NCI-H1417 (cell line): Measurements from ENCODE around the gene JPH4.

Source experiments
- DNase-seq, 3 experiments: peaks; one replicate each; lab custom pipeline; 2025; lab: John Stamatoyannopoulos, UW

JPH4 gene

GRCh38 chr14:23579739-23580138 lies 1.1 kb upstream of the JPH4 start:
- no peak for DNase-seq

DNA sequence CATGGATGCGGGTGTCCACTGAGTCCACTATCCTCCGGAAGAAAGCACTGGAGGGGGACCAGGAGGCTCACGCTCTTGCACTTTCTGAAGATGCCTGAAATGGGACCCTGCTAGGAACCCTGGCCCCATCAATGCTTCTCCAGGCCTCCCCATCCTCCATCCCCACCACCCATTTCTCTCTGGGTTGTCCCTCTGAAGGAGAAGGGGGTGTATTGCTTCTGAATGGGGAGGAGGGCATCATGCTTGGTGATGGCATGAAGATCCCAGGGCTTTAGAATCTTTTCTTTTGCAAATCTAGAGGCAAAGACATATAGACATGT lies 681 bp upstream of the JPH4 start:
- DNase-seq: no peak

GRCh38 chr14:23577710-23578392 lies 739 bp downstream of the JPH4 start:
- peak in 1 of 3 experiments; percentile 47 for DNase-seq

DNA sequence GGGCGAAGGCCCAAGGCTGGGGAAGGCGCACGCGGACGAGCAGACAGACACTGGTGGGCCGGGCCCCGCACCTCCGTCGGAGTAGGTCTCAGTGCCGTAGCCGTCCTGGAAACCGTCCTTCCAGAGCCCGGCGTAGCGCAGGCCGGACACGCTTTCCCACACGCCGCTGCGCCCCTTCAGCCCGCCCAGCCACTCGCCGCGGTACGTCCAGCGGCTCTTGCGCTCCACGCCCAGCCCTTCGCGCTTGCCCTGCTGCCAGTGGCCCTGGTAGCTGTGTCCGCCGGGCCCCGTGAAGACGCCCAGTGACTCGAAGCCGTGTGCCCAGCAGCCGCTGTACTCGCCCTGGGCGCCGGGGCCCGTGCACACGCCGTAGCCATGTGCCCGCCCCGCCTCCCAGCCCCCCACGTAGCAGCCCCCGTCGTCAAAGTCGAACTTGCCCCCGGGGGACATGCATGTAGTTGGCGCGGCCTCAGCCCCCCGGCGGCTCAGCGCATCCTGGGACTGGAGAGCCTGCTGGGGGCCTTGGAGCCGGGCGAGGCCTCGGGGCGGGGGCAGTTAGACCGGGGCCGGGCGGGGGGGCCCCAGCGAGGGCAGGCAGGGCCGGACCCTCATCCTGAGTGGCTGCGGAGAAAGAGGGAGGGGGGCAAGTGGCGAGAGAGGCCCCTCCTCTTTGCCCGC lies 1.4 kb downstream of the JPH4 start:
- DNase-seq: peak in 2 of 3 experiments; percentile 21 to 24

- DNase-seq: peak in 2 of 3 experiments; percentile 79 to 91
Observed at GRCh38 chr14:23573384-23574015, 5.1 kb downstream of the JPH4 start.

- no peak for DNase-seq
Observed at GRCh38 chr14:23572836-23573235, 5.8 kb downstream of the JPH4 start.

DNA sequence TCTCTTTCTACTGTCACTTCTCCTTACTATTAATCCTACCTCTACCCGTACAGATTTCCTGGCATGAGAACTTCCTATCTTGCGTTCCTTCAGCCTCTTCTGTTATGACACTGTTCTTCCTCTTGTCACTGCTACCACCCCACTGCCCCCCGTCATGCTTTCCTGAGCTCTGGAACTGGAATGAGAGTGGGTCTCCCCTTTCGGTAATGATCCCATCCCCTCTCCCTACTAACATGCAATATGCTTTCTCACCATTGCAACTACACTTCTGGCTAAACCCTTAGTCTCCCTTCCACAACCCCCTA lies 6.1 kb downstream of the JPH4 start:
- DNase-seq: no peak

- DNase-seq: no peak
Observed at GRCh38 chr14:23571701-23572523, 6.7 kb downstream of the JPH4 start.

DNA sequence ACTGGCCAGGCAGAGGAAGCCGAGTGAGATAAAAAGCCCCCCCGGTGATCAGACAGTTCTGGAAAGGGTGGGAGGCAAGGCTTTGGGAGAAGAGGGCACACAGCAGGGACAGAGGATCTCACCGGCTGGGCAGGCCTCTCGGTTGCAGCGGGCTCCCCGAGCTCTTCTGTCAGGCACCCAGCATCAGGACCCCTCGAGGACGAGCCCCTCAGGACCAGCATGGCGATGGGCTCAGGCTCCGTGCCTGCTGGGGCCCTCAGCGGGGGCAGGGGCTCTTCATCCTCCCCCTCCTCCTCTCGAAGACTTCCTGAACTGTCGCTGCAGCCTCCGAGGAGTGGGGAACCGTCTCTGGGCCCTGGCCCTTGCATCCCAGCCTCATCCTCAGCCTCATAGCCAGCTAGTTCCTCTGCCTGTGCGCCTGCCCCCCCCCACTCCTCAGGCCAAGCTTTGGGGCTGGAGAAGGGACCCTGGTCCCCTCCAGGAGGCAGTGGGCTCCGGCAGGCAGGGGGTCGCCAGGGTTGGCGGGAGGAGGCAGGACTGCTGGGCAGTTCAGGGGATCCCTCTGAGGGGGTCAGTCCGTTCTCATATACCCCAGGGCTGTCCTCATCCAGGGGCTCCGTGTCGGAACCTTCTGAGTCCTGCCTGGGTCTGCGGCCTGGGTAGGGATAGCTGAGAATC lies 7.6 kb downstream of the JPH4 start:
- DNase-seq: no peak

- DNase-seq: peak in 2 of 3 experiments; percentile 44 to 68
Observed at GRCh38 chr14:23569443-23570151, 9.0 kb downstream of the JPH4 start.

DNA sequence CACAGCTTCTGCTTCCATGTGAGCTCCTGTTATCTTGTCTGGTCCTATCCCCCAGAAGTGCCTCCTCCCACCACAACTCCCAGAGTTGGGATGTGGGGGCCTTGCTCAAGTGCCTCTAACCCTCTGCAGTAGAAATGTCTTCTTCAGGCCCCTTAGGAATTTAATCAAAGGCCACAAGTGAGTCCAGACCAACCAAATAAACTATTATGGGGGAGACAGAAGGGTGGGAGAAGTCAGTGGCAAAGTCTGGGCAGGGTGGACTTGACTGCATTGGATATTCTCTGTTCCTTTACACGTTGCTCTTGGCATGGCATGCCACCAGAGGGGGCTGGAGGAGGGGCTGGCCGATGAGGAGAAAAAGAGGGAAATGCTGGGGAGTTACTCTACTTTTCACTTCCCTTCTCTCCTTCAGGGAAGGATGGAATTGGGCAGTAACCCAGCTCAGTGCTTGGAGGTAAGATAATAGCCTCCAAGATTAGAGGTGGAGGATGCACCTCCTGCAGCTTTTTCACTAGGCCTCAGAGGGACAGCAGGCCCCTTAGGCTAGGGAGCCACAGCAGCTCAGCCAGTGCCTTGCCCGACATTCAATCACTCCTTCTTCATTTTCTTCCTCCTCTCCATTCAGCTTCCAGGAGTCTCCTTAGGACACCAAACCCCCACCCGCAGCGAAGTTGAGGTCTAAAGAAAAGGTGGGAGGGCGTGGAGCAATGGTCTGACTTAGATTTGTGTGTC lies 9.8 kb downstream of the JPH4 start:
- peak in 2 of 3 experiments; percentile 22 to 43 for DNase-seq

GRCh38 chr14:23568021-23568599 lies 10.5 kb downstream of the JPH4 start:
- no peak for DNase-seq

DNA sequence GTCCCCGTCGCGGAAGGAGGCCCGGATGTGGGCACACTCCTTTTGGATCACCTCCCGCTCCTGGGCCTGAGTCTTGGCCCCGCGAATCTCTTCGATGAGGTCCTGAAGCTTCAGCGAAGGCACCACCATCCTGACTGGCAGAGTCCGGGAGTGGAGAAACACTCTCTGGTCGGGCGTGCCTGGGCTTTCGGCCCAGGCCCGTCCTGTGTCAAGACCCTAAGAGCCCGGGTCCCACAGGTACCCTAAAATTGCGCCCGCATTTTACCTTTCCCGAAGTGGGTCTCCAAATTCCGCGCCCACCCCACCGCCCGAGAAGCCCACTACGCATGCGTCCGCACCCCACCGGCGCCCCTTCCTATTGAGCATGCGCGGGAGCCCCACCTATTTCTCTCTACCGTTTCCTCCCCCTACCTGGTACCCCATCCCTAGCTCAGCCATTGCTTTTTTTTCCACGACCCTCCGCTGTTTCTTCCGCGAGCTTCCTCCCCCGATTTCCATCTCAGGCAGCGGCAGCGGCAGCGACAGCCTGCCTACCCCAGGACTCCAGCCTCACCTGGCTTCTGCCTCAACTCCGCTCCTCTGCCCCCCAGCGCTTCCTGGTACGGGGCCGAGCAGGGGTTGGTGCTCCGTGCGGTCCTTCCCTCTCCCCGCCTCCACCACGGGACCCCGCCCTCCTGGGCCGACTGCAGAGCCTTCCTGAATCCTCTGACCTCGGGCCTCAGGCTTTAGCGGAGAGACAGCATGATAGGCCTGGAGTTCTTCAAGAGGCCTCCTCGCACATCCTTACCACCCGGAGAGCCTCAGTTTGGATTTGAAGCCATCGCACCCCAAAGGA lies 11.2 kb downstream of the JPH4 start, which contains the start of gene AP1G2:
Gene AP1G2, minus strand, starts transcription at position 606 of the 835 bp plus-strand sequence. Its CDS starts 477 bp downstream, at position 129.
- DNase-seq: peak; percentile 71 to 96 (median 95)

- no peak for DNase-seq
Observed at GRCh38 chr14:23566778-23567185, 11.8 kb downstream of the JPH4 start.

DNA sequence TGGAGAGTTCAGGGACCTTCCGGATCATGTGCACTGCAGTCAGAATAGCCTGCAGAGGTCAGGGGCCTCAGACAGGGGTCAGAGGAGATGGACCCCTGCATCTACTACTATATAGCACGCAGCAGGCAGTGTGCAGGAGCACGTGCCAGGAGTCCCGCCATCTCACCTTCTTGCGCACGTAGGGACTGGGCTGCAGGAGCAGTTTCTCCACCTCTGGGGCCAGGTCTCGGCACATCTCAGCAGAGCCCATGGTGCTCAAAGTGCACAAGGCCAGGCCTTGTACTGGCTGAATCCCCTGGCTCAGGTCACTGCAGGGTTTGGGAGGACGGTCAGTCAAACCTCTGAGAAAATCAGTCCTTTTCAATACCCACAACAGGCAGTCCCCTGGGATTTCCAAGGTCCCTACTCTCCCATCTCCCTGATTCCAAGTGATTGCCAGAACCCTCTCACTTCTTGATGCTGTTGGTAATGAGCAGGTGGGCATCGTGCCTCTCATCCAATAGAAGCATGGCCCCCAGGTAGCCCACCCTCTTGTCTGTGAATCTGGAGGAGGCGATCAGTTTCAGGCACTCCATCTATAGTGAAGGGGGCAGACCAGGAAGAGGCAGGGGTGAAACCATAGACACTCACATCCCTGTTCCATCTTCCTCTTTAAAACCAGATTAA lies 12.3 kb downstream of the JPH4 start:
- DNase-seq: no peak

DNA sequence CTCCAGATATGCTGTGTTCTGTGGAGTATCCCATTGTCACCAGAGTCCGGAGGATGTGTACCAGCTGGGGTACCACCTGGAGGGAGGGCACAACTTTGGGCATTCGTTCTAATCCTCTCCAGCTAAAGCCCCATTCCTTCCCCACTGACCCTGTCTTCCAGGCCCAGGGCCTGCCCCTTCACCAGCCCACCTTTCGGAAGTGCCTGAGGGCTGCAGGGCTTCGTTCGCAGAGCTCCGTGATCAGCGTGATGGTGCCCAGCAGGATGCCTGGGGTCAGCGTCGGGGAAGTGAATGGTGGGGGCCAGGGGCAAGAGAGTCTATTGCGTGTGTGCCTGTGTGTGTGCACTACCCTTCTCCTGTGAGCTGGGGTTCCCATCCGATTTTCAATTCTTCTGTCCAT lies 13.0 kb downstream of the JPH4 start:
- DNase-seq: no peak

DNA sequence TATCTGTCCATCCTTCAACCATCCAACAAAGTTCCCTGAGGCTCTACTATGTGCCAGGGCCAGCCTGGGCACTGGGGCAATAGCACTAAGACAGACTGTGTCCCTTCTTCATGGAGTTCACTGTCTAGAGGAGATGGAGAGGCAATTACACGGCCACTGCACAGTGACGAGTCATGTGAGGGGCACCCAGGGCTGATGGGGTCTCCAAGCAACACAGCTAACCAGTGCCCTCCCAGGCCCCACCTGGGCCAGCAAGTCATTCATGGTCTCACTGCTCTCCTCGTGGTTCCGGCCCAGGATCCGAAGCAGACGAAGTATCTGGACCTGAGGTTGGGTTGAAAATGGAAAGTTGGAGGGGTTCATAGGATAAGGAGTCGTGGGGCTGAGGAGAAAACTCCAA lies 13.7 kb downstream of the JPH4 start:
- no peak for DNase-seq

- DNase-seq: no peak
Observed at GRCh38 chr14:23564181-23564812, 14.3 kb downstream of the JPH4 start.
